Measurements from ENCODE around the gene PRSS12.

Gene PRSS12

DNA sequence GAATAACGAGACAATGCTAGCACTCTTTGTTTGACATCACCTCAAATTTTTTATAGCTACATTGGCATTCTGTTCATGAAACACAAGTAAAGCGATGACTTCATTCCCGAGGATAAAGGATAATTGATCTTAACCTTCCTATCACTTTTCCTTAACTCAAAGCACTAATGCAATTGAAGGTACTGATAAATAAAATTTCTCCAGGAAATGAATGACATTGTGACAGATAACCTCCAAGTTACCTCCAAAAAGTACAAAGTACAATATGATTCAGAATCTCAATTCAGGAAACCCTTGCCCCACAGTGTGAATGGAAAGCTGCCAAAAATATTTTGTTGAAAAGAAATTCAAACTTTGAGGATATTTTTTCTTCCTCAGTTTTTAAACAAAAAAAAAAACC lies 1.8 kb downstream of the PRSS12 start:
- H3K4me3 ChIP-seq (ENCODE audit: low read depth, low read length): no peak overlapping the region
- no peak for DNase-seq (ENCODE audit: low read depth)
- TF ChIP-seq, protein P1, sequence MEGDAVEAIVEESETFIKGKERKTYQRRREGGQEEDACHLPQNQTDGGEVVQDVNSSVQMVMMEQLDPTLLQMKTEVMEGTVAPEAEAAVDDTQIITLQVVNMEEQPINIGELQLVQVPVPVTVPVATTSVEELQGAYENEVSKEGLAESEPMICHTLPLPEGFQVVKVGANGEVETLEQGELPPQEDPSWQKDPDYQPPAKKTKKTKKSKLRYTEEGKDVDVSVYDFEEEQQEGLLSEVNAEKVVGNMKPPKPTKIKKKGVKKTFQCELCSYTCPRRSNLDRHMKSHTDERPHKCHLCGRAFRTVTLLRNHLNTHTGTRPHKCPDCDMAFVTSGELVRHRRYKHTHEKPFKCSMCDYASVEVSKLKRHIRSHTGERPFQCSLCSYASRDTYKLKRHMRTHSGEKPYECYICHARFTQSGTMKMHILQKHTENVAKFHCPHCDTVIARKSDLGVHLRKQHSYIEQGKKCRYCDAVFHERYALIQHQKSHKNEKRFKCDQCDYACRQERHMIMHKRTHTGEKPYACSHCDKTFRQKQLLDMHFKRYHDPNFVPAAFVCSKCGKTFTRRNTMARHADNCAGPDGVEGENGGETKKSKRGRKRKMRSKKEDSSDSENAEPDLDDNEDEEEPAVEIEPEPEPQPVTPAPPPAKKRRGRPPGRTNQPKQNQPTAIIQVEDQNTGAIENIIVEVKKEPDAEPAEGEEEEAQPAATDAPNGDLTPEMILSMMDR (IDR thresholded peaks at IDR 0.05; ENCODE audit: control insufficient read depth, extremely low read depth, insufficient read depth): no peak

- DNase-seq (ENCODE audit: low read depth): no peak
- H3K4me3 ChIP-seq (ENCODE audit: low read depth, low read length): no peak overlapping the region
- TF ChIP-seq, protein P1 (IDR thresholded peaks at IDR 0.05; ENCODE audit: control insufficient read depth, extremely low read depth, insufficient read depth): no peak
Observed at GRCh38 chr4:118348886-118349285, 3.9 kb downstream of the PRSS12 start.

GRCh38 chr4:118346495-118346894 lies 6.3 kb downstream of the PRSS12 start:
- no peak for DNase-seq (ENCODE audit: low read depth)
- TF ChIP-seq, protein P1 (IDR thresholded peaks at IDR 0.05; ENCODE audit: control insufficient read depth, extremely low read depth, insufficient read depth): no peak

GRCh38 chr4:118345813-118346212 lies 7.0 kb downstream of the PRSS12 start:
- TF ChIP-seq, protein P1 (IDR thresholded peaks at IDR 0.05; ENCODE audit: control insufficient read depth, extremely low read depth, insufficient read depth): no peak
- H3K4me3 ChIP-seq (ENCODE audit: low read depth, low read length): no peak overlapping the region
- DNase-seq (ENCODE audit: low read depth): no peak

More at GRCh38 chr4:118346495-118346894, 6.3 kb downstream of the PRSS12 start:
- no peak overlapping the region for H3K4me3 ChIP-seq (ENCODE audit: low read depth, low read length)

DNA sequence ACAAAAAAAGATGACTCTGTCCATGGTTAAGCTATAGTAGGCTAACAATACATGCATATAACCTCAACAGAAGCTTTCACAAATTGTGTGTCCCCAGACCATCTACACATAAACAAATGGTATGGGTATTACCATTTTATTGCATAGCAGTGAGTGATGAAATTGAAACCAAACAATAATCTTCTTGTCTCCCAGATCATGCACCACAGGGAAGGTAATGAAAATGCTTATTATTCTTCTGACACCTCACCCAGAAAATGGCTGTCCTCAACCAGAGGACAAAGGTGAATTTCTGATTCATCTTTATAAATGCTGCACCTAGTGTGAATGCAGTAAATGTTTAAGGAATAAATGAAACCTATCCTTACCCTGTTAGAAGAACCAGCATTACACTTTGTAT lies 8.0 kb downstream of the PRSS12 start:
- DNase-seq (ENCODE audit: low read depth): no peak
- no peak overlapping the region for H3K4me3 ChIP-seq (ENCODE audit: low read depth, low read length)
- TF ChIP-seq, protein P1 (IDR thresholded peaks at IDR 0.05; ENCODE audit: control insufficient read depth, extremely low read depth, insufficient read depth): no peak

- no peak overlapping the region for H3K4me3 ChIP-seq (ENCODE audit: low read depth, low read length)
- TF ChIP-seq, protein P1 (IDR thresholded peaks at IDR 0.05; ENCODE audit: control insufficient read depth, extremely low read depth, insufficient read depth): no peak
- DNase-seq (ENCODE audit: low read depth): no peak
Observed at GRCh38 chr4:118343501-118343900, 9.3 kb downstream of the PRSS12 start.

GRCh38 chr4:118340109-118340508 lies 12.7 kb downstream of the PRSS12 start:
- DNase-seq (ENCODE audit: low read depth): no peak
- H3K4me3 ChIP-seq (ENCODE audit: low read depth, low read length): no peak overlapping the region
- TF ChIP-seq, protein P1 (IDR thresholded peaks at IDR 0.05; ENCODE audit: control insufficient read depth, extremely low read depth, insufficient read depth): no peak
